Fibroblast of gingiva (primary cell): Measurements from ENCODE around the gene PCBP3.

Experiments used
- DNase-seq: peaks from one replicate; pipeline ENCODE4 v3.0.0-alpha.2; 2011; ENCODE audit warnings: low read depth

PCBP3 gene

DNA sequence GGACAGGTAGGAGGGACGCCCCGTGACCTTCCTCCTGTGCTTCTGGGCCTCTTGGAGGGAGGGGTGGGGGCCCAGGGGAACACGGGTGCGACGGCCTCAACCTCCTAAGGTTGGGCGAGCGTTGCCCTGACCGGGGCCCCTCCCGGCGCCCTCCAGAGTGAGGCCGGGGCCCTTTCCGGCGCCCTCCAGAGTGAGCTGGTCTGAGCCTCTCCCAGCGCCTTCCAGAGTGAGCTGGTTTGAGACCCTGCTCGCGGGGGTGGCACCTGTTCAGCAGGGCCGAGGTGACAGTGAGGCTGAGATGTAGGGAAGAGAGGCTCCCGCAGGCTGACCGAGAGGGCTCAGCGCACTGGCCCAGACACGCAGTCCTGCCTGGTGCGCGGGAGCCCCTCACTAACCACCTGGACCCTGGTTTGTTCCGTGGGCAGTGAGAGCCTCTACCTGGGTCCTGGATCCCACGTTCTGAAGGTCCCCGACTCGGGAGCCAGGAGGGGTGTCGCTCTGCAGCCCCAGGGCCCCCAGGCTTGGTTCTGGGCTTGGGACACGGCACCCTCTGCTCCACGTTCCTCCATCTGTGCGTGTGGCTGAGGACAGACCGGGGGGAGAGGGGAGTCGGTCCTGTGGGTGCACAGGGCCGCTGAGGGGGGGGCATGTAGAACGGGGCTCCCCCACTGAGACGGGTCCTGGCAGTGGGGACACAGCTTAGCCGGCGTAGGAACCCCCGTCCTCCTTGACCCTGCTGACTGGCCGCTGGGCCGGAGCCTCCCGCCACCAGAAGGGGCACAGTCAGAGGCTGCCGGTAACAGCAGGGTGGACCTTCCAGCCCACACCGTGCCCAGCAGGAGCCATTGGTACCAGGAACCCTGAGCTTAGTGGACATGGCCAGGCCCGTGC is 339.5 kb downstream of the PCBP3 start:
- no peak for DNase-seq

DNA sequence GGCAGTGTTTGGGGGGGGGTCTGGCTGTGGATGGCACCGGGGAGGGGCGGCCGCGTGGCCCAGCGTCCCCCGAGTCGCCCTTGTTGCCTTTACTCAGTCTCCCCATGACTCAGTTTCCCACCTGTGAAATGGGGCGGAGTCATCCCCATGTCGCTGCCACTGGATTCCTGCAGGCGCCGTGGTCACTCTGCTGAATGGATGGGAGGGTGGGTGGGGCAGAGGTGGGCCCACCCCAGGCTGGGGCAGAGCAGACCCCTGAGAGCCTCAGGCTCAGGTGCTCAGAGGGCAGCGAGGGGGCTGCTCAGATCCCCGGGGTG is 340.1 kb downstream of the PCBP3 start:
- no peak for DNase-seq

DNA sequence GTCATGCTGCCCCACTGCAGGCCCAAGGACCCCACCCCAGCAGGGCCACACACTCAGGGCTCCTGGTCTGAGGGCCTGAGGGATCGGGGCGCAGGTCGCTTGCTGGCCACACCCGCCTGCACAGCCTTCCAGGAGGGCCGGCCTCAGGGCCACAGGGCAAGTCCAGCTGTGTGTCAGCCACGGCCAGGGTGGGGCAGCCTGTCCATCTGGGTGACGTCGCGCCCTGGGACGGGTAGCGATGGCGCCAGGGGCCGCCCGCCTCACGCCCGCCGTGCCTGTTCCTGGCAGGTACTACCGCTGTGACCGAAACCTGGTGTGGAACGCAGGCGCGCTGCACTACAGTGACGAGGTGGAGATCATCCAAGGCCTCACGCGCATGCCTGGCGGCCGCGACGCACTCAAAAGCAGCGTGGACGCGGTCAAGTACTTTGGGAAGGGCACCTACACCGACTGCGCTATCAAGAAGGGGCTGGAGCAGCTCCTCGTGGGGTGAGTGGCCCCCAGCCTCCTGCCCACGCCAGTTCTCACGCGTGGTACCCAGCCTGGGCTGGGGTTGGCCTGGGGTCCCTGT is 340.5 kb downstream of the PCBP3 start:
- peak; percentile 75 for DNase-seq

DNA sequence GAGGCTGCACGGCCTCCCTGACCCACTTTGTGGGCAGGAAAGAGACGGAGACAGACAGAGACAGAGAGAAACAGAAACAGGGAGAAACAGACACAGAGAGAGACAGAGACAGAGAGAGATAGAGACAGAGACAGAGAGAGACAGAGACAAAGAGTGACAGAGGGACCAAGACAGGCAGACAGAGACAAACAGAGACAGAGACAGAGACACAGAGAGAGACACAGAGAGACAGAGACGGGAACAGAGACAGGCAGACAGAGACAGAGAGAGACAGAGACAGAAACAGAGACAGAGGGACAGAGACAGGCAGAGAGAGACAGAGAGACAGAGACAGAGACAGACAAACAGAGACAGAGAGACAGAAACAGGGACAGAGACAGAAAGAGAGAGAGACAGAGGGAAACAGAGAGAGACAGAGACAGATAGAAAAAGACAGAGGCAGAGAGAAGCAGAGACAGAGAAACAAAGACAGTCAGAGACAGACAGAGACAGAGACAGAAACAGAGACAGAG is 341.1 kb downstream of the PCBP3 start:
- DNase-seq, result no peak

DNA sequence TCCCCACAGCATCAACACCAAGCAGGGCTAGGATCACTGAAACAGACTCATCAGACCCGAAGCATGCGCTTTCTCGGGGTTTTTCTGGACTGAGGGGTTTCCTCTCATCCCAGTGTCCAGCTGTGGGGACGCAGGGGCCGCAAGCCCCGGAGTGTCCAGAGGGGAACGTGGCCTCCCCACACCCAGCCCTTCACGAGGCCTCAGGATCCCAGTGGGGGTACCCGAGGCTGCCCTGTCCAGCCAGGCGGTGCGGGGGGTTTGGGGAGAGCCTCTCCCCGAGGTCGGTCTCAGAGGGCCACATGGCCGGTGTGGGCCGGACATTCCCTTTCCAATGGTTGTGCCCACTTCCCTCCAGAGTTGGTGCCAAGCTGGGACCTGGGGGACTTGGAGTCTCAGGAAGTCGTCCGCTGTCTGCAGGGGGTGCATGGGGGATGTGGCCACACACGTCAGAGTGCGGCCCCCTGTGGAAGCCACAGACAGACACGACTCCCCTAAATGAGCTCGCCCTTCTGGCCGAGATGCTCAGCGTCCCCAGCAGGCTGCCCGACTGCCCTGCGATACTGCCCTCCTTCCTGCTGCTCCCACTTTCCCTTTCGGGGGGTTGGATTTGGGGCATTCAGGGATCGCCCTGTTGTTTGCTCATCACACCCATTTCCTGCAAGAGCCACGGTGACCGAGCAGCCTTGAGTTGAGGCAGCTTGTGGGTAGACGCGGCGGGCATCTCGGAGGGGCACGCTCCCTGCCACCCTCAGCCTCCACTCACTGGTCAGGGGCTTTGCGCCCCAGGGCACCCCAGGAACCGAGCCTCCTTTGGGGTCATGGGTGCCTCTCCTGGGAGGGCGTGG is 342.2 kb downstream of the PCBP3 start:
- no peak for DNase-seq

DNA sequence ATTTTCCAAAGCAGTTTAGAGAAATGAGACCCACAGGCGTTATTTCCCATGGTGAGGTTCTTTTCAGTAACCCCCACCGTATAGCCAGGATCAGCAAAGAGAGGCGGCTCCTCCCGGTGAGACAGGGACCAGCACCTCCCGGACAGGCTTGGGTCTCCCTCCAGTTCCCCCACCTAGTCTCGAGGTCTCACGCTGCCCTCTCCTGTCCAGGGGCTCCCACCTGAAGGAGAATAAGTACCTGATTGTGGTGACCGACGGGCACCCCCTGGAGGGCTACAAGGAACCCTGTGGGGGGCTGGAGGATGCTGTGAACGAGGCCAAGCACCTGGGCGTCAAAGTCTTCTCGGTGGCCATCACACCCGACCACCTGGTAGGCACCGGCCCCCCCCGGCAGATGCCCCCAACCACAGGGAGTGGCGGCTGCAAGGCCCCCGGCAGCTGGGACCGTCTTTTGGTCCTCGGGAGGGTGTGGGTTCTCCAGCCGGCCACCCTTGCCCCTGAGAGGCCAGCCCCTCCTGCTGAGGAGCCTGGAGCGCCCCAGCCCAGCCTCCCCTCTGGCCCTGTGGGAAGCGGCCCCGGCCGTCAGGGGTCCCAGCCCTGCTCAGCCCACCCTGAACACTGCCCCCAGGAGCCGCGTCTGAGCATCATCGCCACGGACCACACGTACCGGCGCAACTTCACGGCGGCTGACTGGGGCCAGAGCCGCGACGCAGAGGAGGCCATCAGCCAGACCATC is 343.0 kb downstream of the PCBP3 start:
- DNase-seq, result no peak

DNA sequence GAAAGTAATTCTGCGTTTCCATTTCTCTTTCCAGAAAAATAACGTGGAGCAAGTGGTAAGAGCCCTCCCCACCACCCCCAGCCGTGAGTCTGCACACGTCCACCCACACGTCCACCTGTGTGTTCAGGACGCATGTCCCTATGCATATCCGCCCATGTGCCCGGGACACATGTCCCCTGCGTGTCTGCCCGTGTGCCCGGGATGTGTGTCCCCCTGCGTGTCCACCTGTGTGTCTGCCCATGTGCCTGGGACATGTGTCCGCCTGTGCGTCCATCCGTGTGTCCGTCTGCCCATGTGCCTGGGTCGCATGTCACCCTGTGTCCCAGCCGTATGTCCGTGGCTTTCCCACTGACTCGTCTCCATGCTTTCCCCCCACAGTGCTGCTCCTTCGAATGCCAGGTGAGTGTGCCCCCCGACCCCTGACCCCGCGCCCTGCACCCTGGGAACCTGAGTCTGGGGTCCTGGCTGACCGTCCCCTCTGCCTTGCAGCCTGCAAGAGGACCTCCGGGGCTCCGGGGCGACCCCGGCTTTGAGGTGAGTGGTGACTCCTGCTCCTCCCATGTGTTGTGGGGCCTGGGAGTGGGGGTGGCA is 343.7 kb downstream of the PCBP3 start:
- DNase-seq, result no peak

DNA sequence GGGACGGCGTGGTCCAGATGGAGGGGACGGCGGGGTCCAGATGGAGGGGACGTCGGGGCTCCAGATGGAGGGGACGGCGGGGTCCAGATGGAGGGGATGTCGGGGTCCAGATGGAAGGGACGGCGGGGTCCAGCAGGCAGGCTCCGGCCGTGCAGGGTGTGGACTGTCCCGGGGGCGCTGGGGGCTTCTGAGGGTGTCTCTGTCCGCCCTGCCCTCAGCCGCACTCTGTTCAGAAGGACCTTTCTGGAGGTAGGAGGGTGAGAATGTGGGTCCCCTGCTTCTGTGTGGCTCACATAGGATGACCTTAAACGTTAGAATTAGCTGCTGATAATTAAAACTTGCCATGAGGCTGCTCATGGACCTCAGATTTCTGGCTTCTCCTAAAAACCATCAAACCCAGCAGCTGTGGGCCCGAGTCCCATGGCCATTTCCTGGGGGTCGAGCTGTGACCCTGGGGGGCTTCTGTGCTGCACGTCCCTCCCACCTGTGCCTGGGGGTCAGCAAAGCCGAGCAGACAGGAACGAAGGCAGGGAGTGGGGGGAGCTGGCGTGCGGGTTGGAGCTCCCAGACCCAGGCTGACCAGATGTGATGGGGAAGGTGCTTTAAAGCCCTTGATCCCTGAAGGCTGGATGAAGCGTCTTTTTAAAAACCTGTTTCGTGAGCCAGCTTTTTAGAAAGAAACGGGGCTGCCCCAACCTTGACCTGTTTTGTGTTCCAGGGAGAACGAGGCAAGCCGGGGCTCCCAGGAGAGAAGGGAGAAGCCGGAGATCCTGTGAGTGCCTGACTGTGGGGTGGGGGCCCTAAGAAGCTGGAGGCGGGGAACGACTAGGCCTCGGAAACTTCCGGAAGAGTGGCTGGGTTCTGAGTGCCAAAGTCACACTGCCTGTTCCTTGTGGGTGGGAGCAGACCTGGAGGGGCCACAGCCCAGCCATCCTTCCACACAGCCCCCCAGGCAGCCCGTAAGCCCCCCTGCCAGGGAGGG is 345.1 kb downstream of the PCBP3 start:
- DNase-seq, result no peak

DNA sequence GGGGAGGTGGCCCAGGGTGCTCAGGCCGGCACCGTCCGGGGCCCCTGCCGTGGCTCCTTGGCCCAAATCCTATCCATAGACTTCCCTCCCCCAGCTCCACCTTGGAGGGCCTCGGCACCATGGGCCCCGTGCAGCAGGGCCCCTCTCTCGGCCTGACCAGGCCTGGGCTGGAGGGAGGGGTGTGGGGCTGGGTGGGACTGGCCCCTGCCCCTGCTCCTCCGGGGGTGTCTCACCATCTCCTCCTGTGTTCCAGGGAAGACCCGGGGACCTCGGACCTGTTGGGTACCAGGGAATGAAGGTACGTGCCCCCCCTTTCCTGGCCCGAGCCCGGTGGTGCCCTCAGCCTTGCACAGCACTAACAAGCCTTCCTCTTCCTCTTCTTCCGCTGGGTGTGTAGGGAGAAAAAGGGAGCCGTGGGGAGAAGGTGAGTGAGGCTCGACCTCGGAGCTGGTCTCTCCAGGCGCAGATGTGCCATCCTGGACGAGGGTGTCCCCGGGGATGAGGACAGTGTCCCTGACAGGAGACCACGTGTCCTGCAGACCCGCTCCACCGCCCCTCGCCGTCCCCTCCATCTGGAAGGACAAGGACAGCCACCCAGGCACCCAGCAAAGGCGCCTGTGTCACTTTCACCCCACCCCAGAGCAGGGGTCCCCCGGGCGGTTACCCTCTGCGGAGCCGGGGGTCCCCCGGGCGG is 346.0 kb downstream of the PCBP3 start:
- no peak for DNase-seq

DNA sequence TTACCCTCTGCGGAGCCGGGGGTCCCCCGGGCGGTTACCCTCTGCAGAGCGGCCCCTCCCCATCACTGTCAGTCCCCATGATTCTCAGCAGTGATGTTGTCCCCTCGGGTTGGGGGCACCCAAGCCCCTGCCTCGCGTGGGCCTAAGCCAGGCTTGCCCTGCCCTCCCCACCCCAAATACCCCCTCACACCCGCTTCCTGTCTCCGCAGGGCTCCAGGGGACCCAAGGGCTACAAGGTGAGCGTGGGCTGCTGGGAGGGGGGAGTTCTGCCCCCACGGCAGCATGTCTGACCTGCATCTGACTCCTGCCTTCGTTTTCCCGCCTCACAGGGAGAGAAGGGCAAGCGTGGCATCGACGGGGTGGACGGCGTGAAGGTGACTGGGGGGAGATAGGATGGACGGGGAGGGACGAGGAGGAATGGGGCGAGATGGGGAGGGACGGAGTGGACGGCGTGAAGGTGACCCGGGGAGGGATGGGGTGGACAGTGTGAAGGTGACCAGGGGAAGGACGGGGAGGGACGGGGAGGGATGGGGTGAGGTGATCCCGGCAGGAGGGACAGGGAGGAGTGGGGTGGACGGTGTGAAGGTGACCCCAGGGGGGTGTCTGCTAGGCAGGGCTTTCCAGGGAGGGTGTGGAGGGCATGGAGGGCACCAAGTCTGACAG is 346.7 kb downstream of the PCBP3 start:
- no peak for DNase-seq

DNA sequence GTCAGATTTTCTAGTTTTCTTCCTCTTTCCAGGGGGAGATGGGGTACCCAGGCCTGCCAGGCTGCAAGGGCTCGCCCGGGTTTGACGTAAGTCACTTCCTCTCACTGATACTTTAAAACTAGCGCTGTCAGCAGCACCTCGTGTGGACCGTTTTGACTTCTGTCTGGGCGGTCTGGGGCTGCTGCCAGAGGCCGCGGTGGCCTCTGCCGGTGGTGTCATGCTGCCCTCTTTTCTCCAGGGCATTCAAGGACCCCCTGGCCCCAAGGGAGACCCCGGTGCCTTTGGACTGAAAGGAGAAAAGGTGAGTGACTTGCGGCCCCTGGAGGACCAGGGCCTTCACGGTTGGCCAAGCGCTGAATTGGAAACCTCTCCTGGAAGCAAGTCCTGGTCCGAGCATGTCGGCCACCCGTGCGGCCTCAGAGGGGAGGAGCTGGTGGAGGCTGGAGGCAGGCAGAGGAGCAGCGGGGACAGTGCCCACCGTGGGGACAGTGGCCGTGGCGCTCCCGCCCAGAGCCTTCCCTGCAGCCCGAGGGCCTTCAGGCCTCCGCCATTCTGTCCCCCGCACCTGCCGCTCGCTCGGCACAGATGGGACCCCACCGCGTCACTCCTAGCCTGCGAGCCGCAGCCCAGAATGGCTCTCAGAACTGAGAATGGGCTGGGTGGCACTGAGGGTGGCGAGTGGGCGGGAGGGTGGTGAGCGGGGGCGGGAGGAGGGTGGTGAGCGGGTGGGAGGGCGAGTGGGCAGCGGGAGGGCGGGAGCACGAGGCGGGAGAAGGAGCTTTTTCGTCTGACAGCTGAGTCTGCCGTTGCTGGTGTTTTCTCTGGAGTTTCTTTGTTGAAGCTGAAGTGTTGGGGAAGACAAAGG is 347.4 kb downstream of the PCBP3 start:
- DNase-seq, result peak; percentile 37

DNA sequence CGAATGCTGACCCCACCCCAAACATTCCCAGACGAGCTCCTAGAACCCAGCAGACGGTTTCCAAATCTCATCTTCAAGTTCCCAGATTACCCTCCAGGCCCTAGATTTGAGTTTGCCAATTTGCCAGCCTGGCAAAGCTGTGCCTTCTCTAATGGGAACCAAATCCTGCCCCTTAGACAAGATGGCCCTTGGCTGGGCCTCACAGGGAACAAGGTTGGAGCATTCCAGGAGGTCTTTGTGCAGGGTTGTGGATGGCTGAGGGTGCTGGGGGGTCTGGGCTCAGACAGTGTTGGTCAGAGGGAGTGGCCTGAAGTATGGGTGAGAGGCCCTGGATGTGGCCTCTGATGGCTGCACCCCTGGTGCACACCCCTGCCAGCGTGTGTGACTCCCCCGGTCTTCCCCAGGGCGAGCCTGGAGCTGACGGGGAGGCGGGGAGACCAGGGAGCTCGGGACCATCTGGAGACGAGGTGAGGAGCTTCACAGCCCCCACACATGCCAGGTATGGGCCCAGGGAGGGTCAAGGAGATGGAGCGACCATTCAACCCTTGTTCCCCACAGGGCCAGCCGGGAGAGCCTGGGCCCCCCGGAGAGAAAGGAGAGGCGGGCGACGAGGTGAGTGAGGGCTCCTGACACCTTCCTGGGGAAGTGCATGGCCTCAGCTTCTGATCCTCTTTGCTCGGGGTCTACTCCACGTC is 348.2 kb downstream of the PCBP3 start:
- DNase-seq, result no peak
